CD8-positive, alpha-beta memory T cell (primary cell): ENCODE measurements around the gene FAM107B. TPM values are rescaled to one million over a fixed set of nuclear protein-coding genes. Genes with fewer than 3 reads are reported as not detected.

ENCODE experiments used
- CTCF ChIA-PET: fragments of 350-600 bp; sonication (Branson Sonifier 250); formaldehyde crosslinking; loops from one replicate; lab custom pipeline; 2021; ENCODE audit warnings: antibody characterized with exemption; lab: Charles Lee
- POLR2A ChIA-PET: fragments of 350-600 bp; sonication (Branson Sonifier 250); formaldehyde crosslinking; loops from one replicate; lab custom pipeline; 2021; ENCODE audit warnings: antibody characterized with exemption; lab: Charles Lee
- DNase-seq, 5 donors: peaks; one replicate each; pipeline versions ENCODE4 v3.0.0 to v3.0.0-alpha.2; 2020 to 2022; ENCODE audit warnings: mixed read lengths in 1 of 5
- H3K27ac ChIP-seq: one replicate; pipeline ENCODE4 v1.7.0; 2013; ENCODE audit warnings: low read depth, mild to moderate bottlenecking, low read length, moderate library complexity
- H3K27me3 ChIP-seq: 2 replicates; pipeline ENCODE4 v1.7.0; 2013; ENCODE audit warnings: low read length, mild to moderate bottlenecking; ENCODE audit not compliant: insufficient read depth, poor library complexity, severe bottlenecking
- H3K36me3 ChIP-seq: 2 replicates; pipeline ENCODE4 v1.7.0; 2013; ENCODE audit warnings: mild to moderate bottlenecking, low read length, moderate library complexity; ENCODE audit not compliant: insufficient read depth
- H3K4me1 ChIP-seq: 2 replicates; pipeline ENCODE4 v1.7.0; 2013; ENCODE audit warnings: mild to moderate bottlenecking, low read length, moderate library complexity; ENCODE audit not compliant: insufficient read depth
- H3K4me3 ChIP-seq: 2 replicates; pipeline ENCODE4 v1.7.0; 2013; ENCODE audit warnings: mild to moderate bottlenecking, low read length
- H3K9me3 ChIP-seq: 2 replicates; pipeline ENCODE4 v1.7.0; 2013; ENCODE audit warnings: mild to moderate bottlenecking, low read length
- H3K27ac Mint-ChIP-seq, 8 donors: one replicate each; pipeline ENCODE4 v1.8.0; 2020 to 2021; ENCODE audit warnings: mixed read lengths in 8 of 8, mild to moderate bottlenecking in 6 of 8, inconsistent platforms in 3 of 8, moderate library complexity in 3 of 8
- H3K27me3 Mint-ChIP-seq, 2 donors: one replicate each; pipeline ENCODE4 v1.8.0; 2020 to 2021; ENCODE audit warnings: mixed read lengths in 2 of 2, mild to moderate bottlenecking in 1 of 2, moderate library complexity in 1 of 2
- H3K36me3 Mint-ChIP-seq, 3 donors: one replicate each; pipeline ENCODE4 v1.8.0; 2020 to 2021; ENCODE audit warnings: mixed read lengths in 3 of 3, inconsistent platforms in 1 of 3, mild to moderate bottlenecking in 1 of 3
- H3K4me1 Mint-ChIP-seq, 3 donors: one replicate each; pipeline ENCODE4 v1.8.0; 2020 to 2021; ENCODE audit warnings: mixed read lengths in 3 of 3, inconsistent platforms in 1 of 3, mild to moderate bottlenecking in 1 of 3
- H3K4me3 Mint-ChIP-seq, 7 donors: one replicate each; pipeline ENCODE4 v1.8.0; 2020 to 2021; ENCODE audit warnings: mixed read lengths in 7 of 7, mild to moderate bottlenecking in 6 of 7, moderate library complexity in 4 of 7, inconsistent platforms in 2 of 7
- H3K9me3 Mint-ChIP-seq, 5 donors: one replicate each; pipeline ENCODE4 v1.8.0; 2020 to 2022; ENCODE audit warnings: mixed read lengths in 5 of 5, mild to moderate bottlenecking in 3 of 5, moderate library complexity in 2 of 5, inconsistent platforms in 1 of 5
- polyA plus RNA-seq: library from polyadenylated mRNA; unstranded; fragments of 300-500 nt; fragmentation: Illumina TruSeq; gene quantifications from one replicate; pipeline ENCODE4 v1.2.3, GENCODE V29; 2021
- total RNA-seq, 2 experiments: library from RNA; stranded (reverse); gene quantifications; one replicate each; pipeline ENCODE4 v1.2.3, GENCODE V29; 2021

FAM107B gene
- total and polyA plus RNA-seq, 3 experiments from 2014 or later = 138 to 316 (median 143) TPM

DNA sequence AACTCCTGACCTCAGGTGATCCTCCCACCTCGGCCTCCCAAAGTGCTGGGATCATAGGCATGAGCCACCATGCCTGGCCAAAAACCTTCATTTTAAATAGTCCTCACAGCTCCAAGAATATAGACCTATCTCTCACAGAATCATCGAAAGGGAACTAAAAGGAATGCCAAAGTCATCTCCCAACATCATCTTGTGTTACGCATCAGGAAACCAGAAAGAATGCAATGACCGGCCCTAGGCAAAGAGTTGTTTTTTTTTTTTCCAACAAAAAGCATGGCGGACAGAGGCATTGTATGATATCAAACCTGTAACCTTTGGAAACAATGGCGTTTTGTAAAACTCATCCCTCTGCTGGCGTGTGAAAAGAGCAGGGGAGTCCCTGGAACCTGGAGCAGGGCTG, 73.2 kb downstream of the FAM107B start:
- Mint-ChIP-seq H3K4me1 (no peaks in the 10 kb centered on the region), H3K4me3 (no peak overlapping the region), H3K27ac (no peak overlapping the region), H3K27me3 (peaks cover 0 to 5% of the 10 kb centered on the region in 2 donors), H3K9me3 (no peaks in the 10 kb centered on the region), H3K36me3 (peaks cover 0 to 6% (median 1%) of the 10 kb centered on the region in 3 donors)
- POLR2A ChIA-PET = no interaction called here
- Histone ChIP-seq H3K4me1 (no peaks in the 10 kb centered on the region), H3K27me3 (no peaks in the 10 kb centered on the region), H3K4me3 (no peak overlapping the region), H3K27ac (no peak overlapping the region), H3K36me3 (no peaks in the 10 kb centered on the region), H3K9me3 (no peaks in the 10 kb centered on the region)
- DNase-seq = no peak
- CTCF ChIA-PET = no interaction called here

DNA sequence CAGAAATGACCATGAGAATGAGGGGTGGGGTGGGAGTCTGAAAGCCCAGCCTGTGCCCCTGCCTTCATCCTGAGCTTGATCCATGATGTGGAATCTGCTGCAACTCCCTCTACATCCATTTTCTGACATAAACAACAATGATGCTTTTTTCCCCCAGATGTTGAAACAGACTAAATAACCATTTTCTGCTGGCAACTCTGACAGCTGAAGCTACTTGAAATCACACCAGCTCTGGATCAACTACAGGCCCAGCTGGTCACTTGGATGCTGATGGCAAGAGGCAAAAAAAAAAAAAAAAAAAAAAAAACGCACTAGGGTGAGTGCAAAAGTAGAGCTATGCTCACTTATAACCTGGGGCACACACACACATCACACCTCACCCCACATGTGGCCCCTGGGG, 74.2 kb downstream of the FAM107B start:
- Histone ChIP-seq H3K27me3 (no peaks in the 10 kb centered on the region), H3K27ac (no peak overlapping the region), H3K9me3 (no peaks in the 10 kb centered on the region), H3K4me3 (no peak overlapping the region), H3K4me1 (no peaks in the 10 kb centered on the region), H3K36me3 (no peaks in the 10 kb centered on the region)
- Mint-ChIP-seq H3K27ac (peak overlapping the region in 1 of 8 donors; percentile 11), H3K36me3 (peaks cover 0 to 6% (median 1%) of the 10 kb centered on the region in 3 donors), H3K9me3 (no peaks in the 10 kb centered on the region), H3K4me3 (no peak overlapping the region), H3K27me3 (peaks cover 0 to 5% of the 10 kb centered on the region in 2 donors), H3K4me1 (no peaks in the 10 kb centered on the region)
- no peak for DNase-seq
- ChIA-PET CTCF (interaction anchor here (1.3 kb wide), 1 partner anchor 10 kb away, joined by 3 read pairs; no protein-coding TSS in a partner anchor), POLR2A (no interaction called here)

- H3K4me3 Mint-ChIP-seq = no peak overlapping the region
- H3K27me3 Mint-ChIP-seq = peaks cover 0 to 4% of the 10 kb centered on the region in 2 donors
- no peaks in the 10 kb centered on the region for H3K4me1 ChIP-seq
- no peaks in the 10 kb centered on the region for H3K9me3 ChIP-seq
- DNase-seq = no peak
- H3K27ac Mint-ChIP-seq = no peak overlapping the region
- H3K36me3 Mint-ChIP-seq = peaks cover 0 to 6% (median 1%) of the 10 kb centered on the region in 3 donors
- no peaks in the 10 kb centered on the region for H3K4me1 Mint-ChIP-seq
- no peaks in the 10 kb centered on the region for H3K27me3 ChIP-seq
- CTCF ChIA-PET = no interaction called here
- H3K4me3 ChIP-seq = no peak overlapping the region
- POLR2A ChIA-PET = no interaction called here
- H3K27ac ChIP-seq = no peak overlapping the region
- no peaks in the 10 kb centered on the region for H3K9me3 Mint-ChIP-seq
- H3K36me3 ChIP-seq = no peaks in the 10 kb centered on the region
Measured at GRCh38 chr10:14699482-14699881, 75.2 kb downstream of the FAM107B start.

DNA sequence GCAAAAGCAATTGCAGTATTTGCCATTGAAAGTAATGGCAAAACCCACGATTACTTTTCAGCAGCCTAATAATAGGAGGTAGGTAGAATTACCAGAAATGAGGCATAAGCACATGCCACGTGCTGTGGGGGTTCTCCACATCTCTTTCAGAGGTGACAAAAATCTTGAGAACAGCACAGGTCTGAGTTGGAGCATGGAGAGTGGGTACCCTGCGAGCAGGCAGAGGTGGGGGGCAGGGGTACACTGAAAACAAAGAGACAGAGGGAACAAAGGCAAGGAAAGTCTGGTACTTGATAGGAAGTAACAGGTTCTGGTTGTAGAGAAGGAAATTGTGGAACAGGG, 75.9 kb downstream of the FAM107B start:
- no peak for DNase-seq
- no peaks in the 10 kb centered on the region for H3K36me3 ChIP-seq
- no peak overlapping the region for H3K27ac ChIP-seq
- Mint-ChIP-seq H3K36me3 (peaks cover 0 to 6% (median 1%) of the 10 kb centered on the region in 3 donors), H3K4me1 (no peaks in the 10 kb centered on the region), H3K4me3 (no peak overlapping the region), H3K27me3 (peaks cover 0 to 4% of the 10 kb centered on the region in 2 donors), H3K27ac (peak overlapping the region in 1 of 8 donors; percentile 40), H3K9me3 (no peaks in the 10 kb centered on the region)
- ChIA-PET POLR2A (no interaction called here), CTCF (no interaction called here)
- no peaks in the 10 kb centered on the region for H3K27me3 ChIP-seq
- H3K9me3 ChIP-seq = no peaks in the 10 kb centered on the region
- H3K4me3 ChIP-seq = no peak overlapping the region
- no peaks in the 10 kb centered on the region for H3K4me1 ChIP-seq

DNA sequence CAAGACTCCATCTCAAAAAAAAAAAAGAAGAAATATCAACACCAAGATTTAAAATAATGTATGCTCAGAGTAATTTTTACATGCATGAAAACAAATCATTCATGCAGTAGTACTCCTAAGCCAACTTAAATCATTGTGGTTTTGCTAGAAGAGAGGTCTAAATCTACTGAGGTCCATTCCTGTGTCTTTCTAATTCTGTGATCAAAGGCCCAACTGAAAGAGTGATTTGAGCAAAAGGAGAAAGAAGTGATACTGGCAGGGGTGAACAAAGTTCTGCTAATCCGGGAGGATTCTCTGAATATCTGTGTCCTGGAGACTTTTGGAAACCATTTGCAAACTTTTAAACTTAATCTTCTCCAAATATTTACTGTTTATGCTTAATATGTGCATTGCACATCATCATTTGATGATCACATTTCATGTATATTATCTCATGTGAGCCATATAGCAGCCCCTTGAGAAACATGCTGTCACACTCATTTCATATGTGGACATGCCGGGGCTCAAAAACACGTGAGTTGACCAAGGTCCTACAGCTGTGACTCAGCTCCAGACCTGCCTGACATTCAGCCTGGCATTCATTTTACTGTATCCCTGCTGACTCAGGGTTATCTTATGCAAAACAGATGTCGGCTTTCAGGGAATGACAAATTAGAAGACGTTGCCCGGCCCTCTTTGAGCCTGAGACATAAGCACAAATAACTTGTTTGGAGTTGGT, 76.4 kb downstream of the FAM107B start:
- H3K9me3 Mint-ChIP-seq = no peaks in the 10 kb centered on the region
- H3K4me1 Mint-ChIP-seq = no peaks in the 10 kb centered on the region
- no peaks in the 10 kb centered on the region for H3K9me3 ChIP-seq
- no peak overlapping the region for H3K4me3 ChIP-seq
- H3K27me3 Mint-ChIP-seq = peaks cover 0 to 4% of the 10 kb centered on the region in 2 donors
- no peaks in the 10 kb centered on the region for H3K36me3 ChIP-seq
- H3K4me3 Mint-ChIP-seq = no peak overlapping the region
- ChIA-PET POLR2A (no interaction called here), CTCF (interaction anchor here (1.2 kb wide), 1 partner anchor 16 kb away, joined by 3 read pairs; no protein-coding TSS in a partner anchor)
- no peak for DNase-seq
- no peaks in the 10 kb centered on the region for H3K27me3 ChIP-seq
- no peaks in the 10 kb centered on the region for H3K4me1 ChIP-seq
- H3K27ac Mint-ChIP-seq = no peak overlapping the region
- H3K27ac ChIP-seq = no peak overlapping the region
- H3K36me3 Mint-ChIP-seq = peaks cover 0 to 6% (median 0%) of the 10 kb centered on the region in 3 donors

GRCh38 chr10:14697281-14697680, 77.4 kb downstream of the FAM107B start:
- Mint-ChIP-seq H3K27me3 (peaks cover 0 to 1% of the 10 kb centered on the region in 2 donors), H3K9me3 (no peaks in the 10 kb centered on the region), H3K27ac (no peak overlapping the region), H3K4me3 (no peak overlapping the region), H3K4me1 (peaks cover 0 to 7% (median 3%) of the 10 kb centered on the region in 3 donors), H3K36me3 (peaks cover 0 to 6% (median 0%) of the 10 kb centered on the region in 3 donors)
- Histone ChIP-seq H3K27ac (no peak overlapping the region), H3K36me3 (no peaks in the 10 kb centered on the region), H3K4me3 (no peak overlapping the region), H3K27me3 (no peaks in the 10 kb centered on the region), H3K4me1 (no peaks in the 10 kb centered on the region), H3K9me3 (no peaks in the 10 kb centered on the region)
- ChIA-PET CTCF (interaction anchor here (0.6 to 1.2 kb wide), 3 partner anchors 10 to 173 kb away, joined by 3 to 4 read pairs (median 3); no protein-coding TSS in a partner anchor), POLR2A (no interaction called here)
- DNase-seq = no peak

DNA sequence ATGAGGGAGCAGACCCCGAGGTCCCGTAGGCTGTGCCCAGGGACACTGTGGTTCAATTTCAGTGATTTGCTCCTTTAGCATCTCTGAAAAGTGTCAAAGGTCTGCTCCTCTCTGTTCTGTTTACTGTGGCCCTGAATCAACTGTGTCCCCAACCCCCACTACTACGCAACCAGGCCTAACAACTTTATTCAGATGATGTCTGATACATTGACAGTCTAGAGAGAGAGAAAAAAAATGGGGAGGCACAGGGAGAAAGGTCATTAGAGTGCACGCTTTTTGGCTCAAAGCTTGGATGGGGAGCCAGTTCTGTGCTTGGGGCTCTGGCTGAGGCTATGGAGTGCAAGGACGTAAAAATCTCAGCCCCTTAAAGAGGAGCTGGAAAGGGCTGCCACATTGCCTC, 77.9 kb downstream of the FAM107B start:
- CTCF ChIA-PET = interaction anchor here (0.6 to 1.2 kb wide), 3 partner anchors 10 to 172 kb away, joined by 3 to 4 read pairs (median 3); no protein-coding TSS in a partner anchor
- Histone ChIP-seq H3K4me1 (no peaks in the 10 kb centered on the region), H3K9me3 (no peaks in the 10 kb centered on the region), H3K4me3 (no peak overlapping the region), H3K27ac (no peak overlapping the region), H3K27me3 (no peaks in the 10 kb centered on the region), H3K36me3 (no peaks in the 10 kb centered on the region)
- H3K9me3 Mint-ChIP-seq = no peaks in the 10 kb centered on the region
- peaks cover 0 to 6% (median 0%) of the 10 kb centered on the region in 3 donors for H3K36me3 Mint-ChIP-seq
- POLR2A ChIA-PET = no interaction called here
- peaks cover 0 to 11% (median 8%) of the 10 kb centered on the region in 3 donors for H3K4me1 Mint-ChIP-seq
- peaks cover 0 to 1% of the 10 kb centered on the region in 2 donors for H3K27me3 Mint-ChIP-seq
- H3K4me3 Mint-ChIP-seq = no peak overlapping the region
- DNase-seq = no peak
- H3K27ac Mint-ChIP-seq = no peak overlapping the region

DNA sequence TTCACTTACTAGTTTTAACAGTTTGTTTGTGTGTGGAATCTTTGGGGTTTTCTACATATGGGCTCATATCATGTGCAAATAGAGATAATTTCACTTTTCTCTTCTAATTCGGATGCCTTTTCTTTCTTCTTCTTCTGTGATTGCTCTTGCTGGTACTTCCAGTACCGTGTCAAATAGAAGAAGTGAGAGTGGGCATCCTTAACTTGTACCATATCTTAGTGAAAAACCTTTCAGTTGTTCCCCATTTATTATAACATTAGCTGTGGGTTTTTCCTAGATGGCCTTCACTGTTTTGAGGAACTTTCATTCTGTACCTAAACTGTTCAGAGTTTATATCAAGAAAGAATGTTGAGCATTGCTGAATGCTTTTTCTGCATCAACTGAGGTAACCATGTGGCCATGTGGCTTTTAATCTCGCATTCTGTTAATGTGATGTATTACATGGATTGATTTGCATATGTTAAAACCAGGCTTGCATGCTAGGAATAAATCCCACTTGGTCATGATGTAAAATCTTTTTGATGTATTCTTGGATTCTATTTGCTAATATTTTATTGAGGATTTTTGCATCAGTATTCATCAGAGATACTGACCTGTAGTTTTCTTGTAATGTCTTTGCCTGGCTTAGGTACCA, 78.7 kb downstream of the FAM107B start:
- H3K4me1 Mint-ChIP-seq = peaks cover 0 to 11% (median 8%) of the 10 kb centered on the region in 3 donors
- no peaks in the 10 kb centered on the region for H3K9me3 Mint-ChIP-seq
- no peak overlapping the region for H3K4me3 Mint-ChIP-seq
- no peak overlapping the region for H3K4me3 ChIP-seq
- no peaks in the 10 kb centered on the region for H3K36me3 ChIP-seq
- CTCF ChIA-PET = no interaction called here
- H3K27ac Mint-ChIP-seq = no peak overlapping the region
- peaks cover 0 to 6% (median 0%) of the 10 kb centered on the region in 3 donors for H3K36me3 Mint-ChIP-seq
- H3K4me1 ChIP-seq = no peaks in the 10 kb centered on the region
- H3K27ac ChIP-seq = no peak overlapping the region
- no peaks in the 10 kb centered on the region for H3K9me3 ChIP-seq
- H3K27me3 Mint-ChIP-seq = peaks cover 0 to 1% of the 10 kb centered on the region in 2 donors
- DNase-seq = no peak
- H3K27me3 ChIP-seq = no peaks in the 10 kb centered on the region
- POLR2A ChIA-PET = no interaction called here
